HG02943 (cell line): ENCODE data around the gene AGBL3.

Source experiments
- ATAC-seq: cut with Tn5 transposase; IDR thresholded peaks from one replicate; pipeline ENCODE4 v1.9.1; 2021; ENCODE audit warnings: mild to moderate bottlenecking, low read depth, moderate library complexity; ENCODE audit not compliant: unreplicated experiment

AGBL3 gene

DNA sequence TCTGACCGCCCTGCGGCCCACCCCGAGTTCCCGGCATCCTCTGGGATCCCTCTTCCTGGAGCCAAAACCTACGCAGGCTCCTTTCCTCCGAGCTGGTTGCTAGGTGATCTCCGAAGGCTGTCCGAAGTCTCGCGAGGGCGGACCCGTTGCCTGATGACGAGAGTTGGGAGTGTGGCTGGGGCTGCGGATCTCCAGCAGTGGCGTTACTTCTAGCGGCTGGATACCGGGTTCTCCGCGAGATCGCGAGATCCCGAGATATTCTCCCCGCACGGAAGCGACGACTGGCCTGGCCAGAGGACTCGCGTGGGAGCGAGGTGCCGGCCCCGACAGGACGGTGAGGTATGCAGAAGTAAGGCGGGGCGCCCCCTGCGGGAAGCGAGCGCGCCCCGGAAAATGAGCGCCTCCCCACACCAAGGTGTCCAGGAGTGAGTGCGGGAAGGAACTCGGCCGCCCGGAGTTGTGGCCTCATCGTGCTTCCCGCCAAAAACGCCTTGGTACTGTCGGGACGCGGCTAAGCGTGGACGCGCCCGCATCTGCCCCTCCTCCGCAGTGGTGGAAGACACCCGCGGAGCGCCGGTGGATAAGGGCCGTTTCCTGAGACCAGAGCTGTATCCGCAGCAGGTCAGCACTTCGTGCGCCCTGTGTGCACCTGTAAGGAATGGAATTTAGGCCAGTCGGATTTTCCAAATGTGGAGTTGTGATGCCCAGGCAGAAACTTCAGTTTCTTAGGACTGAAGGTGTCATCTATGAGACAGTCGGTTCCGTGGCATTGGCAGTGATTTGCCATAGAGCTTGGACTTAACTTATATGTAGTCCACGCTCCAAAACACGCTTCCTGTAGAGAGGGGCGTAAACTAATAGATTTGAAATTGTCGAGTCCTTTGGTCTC, at the start of gene AGBL3:
Gene AGBL3 (plus strand): TSS at position 146 of the 889 bp plus-strand sequence. CDS start 1,426 bp downstream, outside the sequence.
- ATAC-seq = peak; percentile 92

DNA sequence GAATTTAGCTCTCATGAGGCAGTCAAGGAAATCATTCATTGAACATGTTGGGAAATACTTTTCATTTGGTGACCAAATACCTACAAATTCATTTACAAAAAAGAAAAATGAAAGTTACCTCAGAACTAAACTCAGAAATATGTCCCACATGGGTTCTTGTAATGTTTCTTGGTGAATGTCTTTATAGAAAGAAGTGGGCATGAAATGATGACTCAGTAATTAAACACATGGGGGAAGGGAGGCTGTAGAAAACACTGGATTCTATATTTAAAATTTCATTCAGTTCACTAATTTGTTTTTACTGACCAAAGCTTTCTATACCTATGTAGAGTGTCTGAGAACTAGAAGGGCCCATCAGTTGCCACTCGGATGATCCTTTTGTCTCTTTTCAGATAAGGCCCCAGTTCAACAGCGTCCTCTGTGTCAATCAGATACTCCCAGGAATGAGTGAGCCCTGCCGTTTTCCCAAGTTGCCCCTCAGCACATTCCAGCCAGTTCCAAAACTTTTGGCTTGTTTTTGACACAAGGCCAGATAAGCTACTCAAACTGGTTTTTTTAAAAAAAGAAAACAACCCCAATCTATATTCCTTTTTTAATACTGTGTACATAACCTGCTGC, 49.3 kb upstream of the AGBL3 start:
- no peak for ATAC-seq

DNA sequence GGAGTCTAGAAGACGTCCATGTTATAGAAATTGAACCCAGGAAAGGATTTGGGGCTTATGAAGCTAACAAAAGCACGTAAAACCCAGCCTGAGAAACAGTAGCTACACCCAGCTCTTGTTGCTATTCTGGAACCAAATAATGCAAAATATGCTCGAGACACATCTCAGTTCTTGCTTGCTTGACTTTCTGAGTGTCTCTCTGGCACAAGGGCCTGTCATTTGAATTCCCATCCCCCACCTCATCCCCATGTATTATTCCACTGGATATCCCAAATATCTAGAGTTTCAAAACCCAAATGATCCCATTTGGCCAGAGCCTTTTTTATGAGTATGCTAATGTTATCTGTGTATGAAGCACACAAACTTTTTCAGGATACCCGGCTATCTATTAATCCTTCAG, 48.2 kb upstream of the AGBL3 start:
- ATAC-seq = no peak

GRCh38 chr7:134939136-134939535, 47.2 kb upstream of the AGBL3 start:
- ATAC-seq = no peak

GRCh38 chr7:134940729-134941128, 45.6 kb upstream of the AGBL3 start:
- ATAC-seq = no peak

DNA sequence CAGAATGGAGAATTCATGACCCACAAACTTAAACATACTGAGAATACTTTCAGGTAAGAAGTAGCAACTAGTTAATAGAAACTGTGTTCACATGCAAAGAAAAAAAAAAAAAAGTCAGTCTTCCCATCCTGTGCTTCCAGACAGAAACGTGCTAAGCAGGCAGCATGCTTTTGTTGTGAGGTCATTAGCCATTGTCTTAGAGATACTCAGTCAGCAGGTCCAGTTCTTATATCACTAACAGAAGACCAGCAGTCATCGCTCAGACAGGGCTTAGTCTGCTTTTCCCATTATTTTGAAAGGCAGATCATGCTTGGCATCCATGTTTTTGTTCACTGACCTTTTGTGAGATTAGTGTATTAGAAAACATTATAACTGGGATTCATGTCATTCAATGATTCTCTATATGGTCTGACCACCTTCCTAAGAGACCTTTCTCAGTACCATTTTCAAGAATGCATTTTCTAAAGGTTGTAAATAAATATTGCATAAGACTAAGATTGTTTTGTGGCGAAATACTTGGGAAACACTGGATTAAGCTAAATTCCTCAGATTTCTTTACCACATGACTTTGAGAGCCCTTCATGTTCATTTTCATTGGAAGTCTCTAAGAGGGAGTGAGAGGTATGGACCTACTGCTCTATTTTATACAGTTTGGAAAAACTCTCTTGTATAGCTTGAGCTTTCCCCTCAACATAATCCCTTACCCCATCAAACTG, 45.0 kb upstream of the AGBL3 start:
- no peak for ATAC-seq

DNA sequence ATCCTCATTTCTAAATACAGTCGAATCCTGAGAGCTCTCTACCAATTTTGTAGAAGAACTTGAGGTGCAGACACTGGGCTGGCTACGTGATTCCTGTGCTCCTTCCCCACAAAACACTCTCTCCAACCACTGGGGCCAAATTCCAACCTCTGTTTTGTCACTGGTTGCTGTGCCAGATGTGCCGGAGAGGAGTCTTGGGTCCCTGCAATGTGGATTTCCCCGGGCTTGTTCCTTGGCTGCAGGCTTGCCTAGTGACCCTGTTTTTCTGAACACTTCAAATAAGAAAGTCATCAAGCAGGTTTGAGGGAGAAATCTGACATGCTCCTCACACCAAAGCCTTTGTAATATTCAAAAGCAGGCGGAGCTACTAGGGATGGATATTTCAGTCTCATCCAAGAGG, 44.4 kb upstream of the AGBL3 start:
- ATAC-seq = no peak

GRCh38 chr7:134942690-134943466, 43.4 kb upstream of the AGBL3 start:
- no peak for ATAC-seq

DNA sequence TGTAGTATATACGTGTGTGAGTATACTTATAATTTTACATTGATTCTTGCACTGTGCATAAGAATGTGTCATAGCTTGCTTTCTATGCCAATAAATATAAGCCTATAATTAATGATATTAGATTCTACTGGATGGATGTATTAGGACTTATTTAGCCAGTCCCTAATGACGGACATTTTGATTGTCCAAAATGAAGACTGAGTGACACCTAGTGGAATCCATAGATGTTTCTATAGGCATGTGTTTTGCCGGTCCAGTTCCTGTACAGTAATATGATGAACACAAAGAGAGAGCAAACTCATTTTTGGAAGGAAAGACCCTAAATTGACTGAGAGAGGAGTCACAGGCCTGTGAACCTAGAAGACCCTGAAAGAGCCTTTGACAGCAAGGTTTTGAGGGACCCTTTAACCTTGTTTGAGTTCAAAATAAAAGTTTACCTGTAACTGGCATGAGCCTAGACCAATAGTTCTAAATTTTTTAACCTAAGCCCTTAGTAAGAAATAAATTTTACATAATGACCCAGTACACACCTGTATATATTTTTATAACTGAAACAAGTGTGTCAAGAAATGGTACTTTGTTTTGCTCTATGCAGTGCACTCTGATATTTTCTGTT, 42.4 kb upstream of the AGBL3 start:
- ATAC-seq = peak; percentile 61

- no peak for ATAC-seq
These were observed 40.6 kb upstream of the AGBL3 start for GRCh38 chr7:134945691-134946090.

- ATAC-seq = no peak
These were observed 40.0 kb upstream of the AGBL3 start for GRCh38 chr7:134946260-134946659.

DNA sequence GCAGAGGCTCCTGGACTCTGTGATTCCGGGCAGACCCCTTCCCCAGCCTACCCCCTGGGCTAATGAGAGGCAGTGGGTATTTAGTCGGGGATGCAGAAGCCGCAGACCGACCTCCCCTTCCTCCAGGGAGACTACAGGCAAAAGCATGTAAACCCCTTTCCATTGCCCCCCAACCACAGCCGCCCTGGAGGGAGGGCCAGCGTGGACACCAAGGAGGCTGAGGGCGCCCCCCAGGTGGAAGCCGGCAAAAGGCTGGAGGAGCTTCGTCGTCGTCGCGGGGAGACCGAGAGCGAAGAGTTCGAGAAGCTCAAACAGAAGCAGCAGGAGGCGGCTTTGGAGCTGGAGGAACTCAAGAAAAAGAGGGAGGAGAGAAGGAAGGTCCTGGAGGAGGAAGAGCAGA, 39.0 kb upstream of the AGBL3 start:
- ATAC-seq = no peak

DNA sequence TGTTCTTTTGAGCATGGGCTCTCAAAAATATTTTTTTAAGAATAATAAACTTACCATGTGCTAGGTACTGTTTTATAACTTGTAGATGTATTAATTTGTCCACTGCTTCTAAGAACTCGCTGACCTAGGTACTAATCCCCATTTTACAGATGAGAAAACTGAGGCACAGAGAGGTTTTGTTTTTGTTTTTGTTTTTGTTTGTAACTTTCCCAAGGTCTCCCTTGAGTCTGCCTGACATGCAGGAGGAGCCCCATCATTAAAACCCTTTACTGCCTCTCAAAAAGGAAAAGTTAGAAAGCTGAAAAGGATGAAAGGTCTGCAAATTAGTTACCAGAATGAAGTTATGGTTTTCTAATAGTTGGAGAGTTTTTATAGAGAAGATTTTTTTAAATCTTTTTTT, 38.5 kb upstream of the AGBL3 start:
- ATAC-seq = no peak

- no peak for ATAC-seq
These were observed 38.1 kb upstream of the AGBL3 start for GRCh38 chr7:134948246-134948645.

DNA sequence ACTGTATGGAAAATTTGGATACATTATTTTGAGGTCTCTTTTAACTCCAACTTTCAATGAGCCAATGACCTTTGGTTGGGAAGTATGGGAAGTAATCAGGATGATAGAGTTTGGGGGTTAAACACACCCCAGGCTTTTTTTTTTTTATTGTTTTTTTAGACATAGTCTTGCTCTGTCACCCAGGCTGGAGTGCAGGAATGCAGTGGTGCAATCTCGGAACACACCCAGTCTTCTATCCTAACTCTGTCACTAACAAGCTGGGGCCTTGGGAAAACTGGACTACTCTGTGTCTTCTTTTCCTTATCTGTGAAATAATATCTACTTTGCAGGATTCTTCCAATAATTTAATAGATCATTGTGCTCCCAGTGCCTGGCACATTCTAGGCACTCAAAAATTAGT, 37.6 kb upstream of the AGBL3 start:
- ATAC-seq = no peak

DNA sequence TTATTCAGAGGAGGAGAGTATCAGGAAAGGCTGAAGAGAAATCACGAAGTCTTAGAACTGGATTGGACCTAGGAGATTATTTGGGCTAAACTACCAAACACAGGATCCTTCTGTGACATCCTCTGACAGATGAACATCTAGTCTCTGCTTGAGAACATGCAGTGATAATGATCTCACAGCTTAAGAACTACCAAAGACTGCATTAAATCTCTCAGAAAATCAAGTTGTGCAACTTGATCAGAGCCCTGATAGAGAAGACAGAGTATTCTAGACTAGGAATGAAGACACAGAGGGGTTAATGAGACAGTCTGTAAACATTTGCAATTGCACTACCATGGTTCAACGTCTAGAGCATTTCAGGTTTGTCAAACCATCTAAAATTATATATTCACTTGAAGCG, 37.1 kb upstream of the AGBL3 start:
- ATAC-seq = no peak

- no peak for ATAC-seq
These were observed 31.9 kb upstream of the AGBL3 start for GRCh38 chr7:134954197-134955082.

GRCh38 chr7:134957005-134957404, 29.3 kb upstream of the AGBL3 start:
- ATAC-seq = no peak

GRCh38 chr7:134959810-134960209, 26.5 kb upstream of the AGBL3 start:
- ATAC-seq = no peak
